CD8-positive, alpha-beta memory T cell (primary cell): ENCODE measurements around the gene GP5. TPM values are rescaled to one million over a fixed set of nuclear protein-coding genes. Genes with fewer than 3 reads are reported as not detected.

ENCODE experiments used
- CTCF ChIA-PET: fragments of 350-600 bp; sonication (Branson Sonifier 250); formaldehyde crosslinking; loops from one replicate; lab custom pipeline; 2021; ENCODE audit warnings: antibody characterized with exemption; lab: Charles Lee
- POLR2A ChIA-PET: fragments of 350-600 bp; sonication (Branson Sonifier 250); formaldehyde crosslinking; loops from one replicate; lab custom pipeline; 2021; ENCODE audit warnings: antibody characterized with exemption; lab: Charles Lee
- DNase-seq, 5 donors: peaks; one replicate each; pipeline versions ENCODE4 v3.0.0 to v3.0.0-alpha.2; 2020 to 2022; ENCODE audit warnings: mixed read lengths in 1 of 5
- H3K27ac ChIP-seq: one replicate; pipeline ENCODE4 v1.7.0; 2013; ENCODE audit warnings: low read depth, mild to moderate bottlenecking, low read length, moderate library complexity
- H3K27me3 ChIP-seq: 2 replicates; pipeline ENCODE4 v1.7.0; 2013; ENCODE audit warnings: low read length, mild to moderate bottlenecking; ENCODE audit not compliant: insufficient read depth, poor library complexity, severe bottlenecking
- H3K36me3 ChIP-seq: 2 replicates; pipeline ENCODE4 v1.7.0; 2013; ENCODE audit warnings: mild to moderate bottlenecking, low read length, moderate library complexity; ENCODE audit not compliant: insufficient read depth
- H3K4me1 ChIP-seq: 2 replicates; pipeline ENCODE4 v1.7.0; 2013; ENCODE audit warnings: mild to moderate bottlenecking, low read length, moderate library complexity; ENCODE audit not compliant: insufficient read depth
- H3K4me3 ChIP-seq: 2 replicates; pipeline ENCODE4 v1.7.0; 2013; ENCODE audit warnings: mild to moderate bottlenecking, low read length
- H3K9me3 ChIP-seq: 2 replicates; pipeline ENCODE4 v1.7.0; 2013; ENCODE audit warnings: mild to moderate bottlenecking, low read length
- H3K27ac Mint-ChIP-seq, 8 donors: one replicate each; pipeline ENCODE4 v1.8.0; 2020 to 2021; ENCODE audit warnings: mixed read lengths in 8 of 8, mild to moderate bottlenecking in 6 of 8, inconsistent platforms in 3 of 8, moderate library complexity in 3 of 8
- H3K27me3 Mint-ChIP-seq, 2 donors: one replicate each; pipeline ENCODE4 v1.8.0; 2020 to 2021; ENCODE audit warnings: mixed read lengths in 2 of 2, mild to moderate bottlenecking in 1 of 2, moderate library complexity in 1 of 2
- H3K36me3 Mint-ChIP-seq, 3 donors: one replicate each; pipeline ENCODE4 v1.8.0; 2020 to 2021; ENCODE audit warnings: mixed read lengths in 3 of 3, inconsistent platforms in 1 of 3, mild to moderate bottlenecking in 1 of 3
- H3K4me1 Mint-ChIP-seq, 3 donors: one replicate each; pipeline ENCODE4 v1.8.0; 2020 to 2021; ENCODE audit warnings: mixed read lengths in 3 of 3, inconsistent platforms in 1 of 3, mild to moderate bottlenecking in 1 of 3
- H3K4me3 Mint-ChIP-seq, 7 donors: one replicate each; pipeline ENCODE4 v1.8.0; 2020 to 2021; ENCODE audit warnings: mixed read lengths in 7 of 7, mild to moderate bottlenecking in 6 of 7, moderate library complexity in 4 of 7, inconsistent platforms in 2 of 7
- H3K9me3 Mint-ChIP-seq, 5 donors: one replicate each; pipeline ENCODE4 v1.8.0; 2020 to 2022; ENCODE audit warnings: mixed read lengths in 5 of 5, mild to moderate bottlenecking in 3 of 5, moderate library complexity in 2 of 5, inconsistent platforms in 1 of 5
- polyA plus RNA-seq: library from polyadenylated mRNA; unstranded; fragments of 300-500 nt; fragmentation: Illumina TruSeq; gene quantifications from one replicate; pipeline ENCODE4 v1.2.3, GENCODE V29; 2021
- total RNA-seq, 2 experiments: library from RNA; stranded (reverse); gene quantifications; one replicate each; pipeline ENCODE4 v1.2.3, GENCODE V29; 2021

The GP5 gene
- total and polyA plus RNA-seq, 3 experiments from 2014 or later = 0.31 to 1.3 (median 0.42) TPM

GRCh38 chr3:194397757-194398312 is 1.2 kb downstream of the GP5 start:
- Mint-ChIP-seq H3K9me3 (no peaks in the 10 kb centered on the region), H3K27ac (peak overlapping the region in 1 of 8 donors; percentile 53), H3K4me1 (peaks cover 22 to 54% (median 28%) of the 10 kb centered on the region in 3 donors), H3K36me3 (peaks cover 0 to 2% (median 0%) of the 10 kb centered on the region in 3 donors), H3K27me3 (peaks cover 6 to 23% of the 10 kb centered on the region in 2 donors), H3K4me3 (peak overlapping the region; percentile 79 to 91 (median 83))
- no peaks in the 10 kb centered on the region for H3K36me3 ChIP-seq
- H3K27ac ChIP-seq = no peak overlapping the region
- peak in 2 of 5 donors; percentile 19 to 61 for DNase-seq
- H3K27me3 ChIP-seq = no peaks in the 10 kb centered on the region
- peaks cover 27% of the 10 kb centered on the region for H3K4me1 ChIP-seq
- CTCF ChIA-PET = interaction anchor here (0.9 to 2.9 kb wide), 8 partner anchors 9 to 82 kb away, joined by 3 to 14 read pairs (median 4); no protein-coding TSS in a partner anchor
- no peaks in the 10 kb centered on the region for H3K9me3 ChIP-seq
- peak overlapping the region; percentile 86 for H3K4me3 ChIP-seq
- POLR2A ChIA-PET = interaction anchor here (0.5 to 1.4 kb wide), 2 partner anchors 60 to 186 kb away, joined by 7 read pairs; no protein-coding TSS in a partner anchor

- Mint-ChIP-seq H3K4me1 (peaks cover 22 to 54% (median 28%) of the 10 kb centered on the region in 3 donors), H3K27ac (peak overlapping the region in 5 of 8 donors; percentile 32 to 71 (median 53)), H3K27me3 (peaks cover 6 to 23% of the 10 kb centered on the region in 2 donors), H3K4me3 (peak overlapping the region; percentile 79 to 91 (median 83)), H3K36me3 (no peaks in the 10 kb centered on the region), H3K9me3 (no peaks in the 10 kb centered on the region)
- H3K9me3 ChIP-seq = no peaks in the 10 kb centered on the region
- CTCF ChIA-PET = interaction anchor here (0.9 to 2.9 kb wide), 9 partner anchors 11 to 81 kb away, joined by 3 to 14 read pairs (median 4); no protein-coding TSS in a partner anchor
- no peak overlapping the region for H3K27ac ChIP-seq
- peaks cover 27% of the 10 kb centered on the region for H3K4me1 ChIP-seq
- no peaks in the 10 kb centered on the region for H3K27me3 ChIP-seq
- DNase-seq = peak in 2 of 5 donors; percentile 16 to 69
- H3K4me3 ChIP-seq = peak overlapping the region; percentile 86
- no peaks in the 10 kb centered on the region for H3K36me3 ChIP-seq
- POLR2A ChIA-PET = interaction anchor here (0.5 to 1.4 kb wide), 2 partner anchors 61 to 187 kb away, joined by 7 read pairs; no protein-coding TSS in a partner anchor
Observed at GRCh38 chr3:194396859-194397756, 2.0 kb downstream of the GP5 start.

- Histone ChIP-seq H3K4me3 (peak overlapping the region; percentile 86), H3K4me1 (peaks cover 27% of the 10 kb centered on the region), H3K27me3 (no peaks in the 10 kb centered on the region), H3K9me3 (no peaks in the 10 kb centered on the region), H3K36me3 (no peaks in the 10 kb centered on the region), H3K27ac (no peak overlapping the region)
- H3K9me3 Mint-ChIP-seq = no peaks in the 10 kb centered on the region
- CTCF ChIA-PET = interaction anchor here (0.6 to 2.9 kb wide), 5 partner anchors 10 to 63 kb away, joined by 3 to 14 read pairs (median 9); no protein-coding TSS in a partner anchor
- H3K36me3 Mint-ChIP-seq = no peaks in the 10 kb centered on the region
- peaks cover 22 to 54% (median 28%) of the 10 kb centered on the region in 3 donors for H3K4me1 Mint-ChIP-seq
- POLR2A ChIA-PET = interaction anchor here (1.4 kb wide), 1 partner anchor 187 kb away, joined by 7 read pairs; no protein-coding TSS in a partner anchor
- peak overlapping the region; percentile 27 to 77 (median 68) for H3K4me3 Mint-ChIP-seq
- peak overlapping the region in 1 of 8 donors; percentile 56 for H3K27ac Mint-ChIP-seq
- no peak for DNase-seq
- H3K27me3 Mint-ChIP-seq = peaks cover 6 to 23% of the 10 kb centered on the region in 2 donors
Observed at GRCh38 chr3:194396539-194396858, 2.6 kb downstream of the GP5 start.

GRCh38 chr3:194395778-194396538 is 3.1 kb downstream of the GP5 start:
- Histone ChIP-seq H3K4me1 (peaks cover 27% of the 10 kb centered on the region), H3K27ac (no peak overlapping the region), H3K27me3 (no peaks in the 10 kb centered on the region), H3K4me3 (peak overlapping the region; percentile 86), H3K9me3 (peaks cover 4% of the 10 kb centered on the region), H3K36me3 (no peaks in the 10 kb centered on the region)
- ChIA-PET POLR2A (interaction anchor here (0.7 kb wide), 1 partner anchor 90 kb away, joined by 3 read pairs; no protein-coding TSS in a partner anchor), CTCF (interaction anchor here (0.6 to 2.9 kb wide), 6 partner anchors 8 to 52 kb away, joined by 3 to 9 read pairs (median 5); no protein-coding TSS in a partner anchor)
- Mint-ChIP-seq H3K9me3 (peaks cover 0 to 3% (median 0%) of the 10 kb centered on the region in 5 donors), H3K36me3 (no peaks in the 10 kb centered on the region), H3K4me1 (peaks cover 22 to 54% (median 28%) of the 10 kb centered on the region in 3 donors), H3K27ac (peak overlapping the region in 4 of 8 donors; percentile 10 to 61 (median 48)), H3K4me3 (peak overlapping the region; percentile 27 to 77 (median 68)), H3K27me3 (peaks cover 6 to 26% of the 10 kb centered on the region in 2 donors)
- peak in 2 of 5 donors; percentile 9 to 69 for DNase-seq

GRCh38 chr3:194395212-194395611 is 3.9 kb downstream of the GP5 start:
- peaks cover 6 to 26% of the 10 kb centered on the region in 2 donors for H3K27me3 Mint-ChIP-seq
- H3K4me3 Mint-ChIP-seq = peak overlapping the region in 4 of 7 donors; percentile 37 to 69 (median 61)

GRCh38 chr3:194392576-194392975 is 6.5 kb downstream of the GP5 start:
- peaks cover 7% of the 10 kb centered on the region for H3K4me1 ChIP-seq
- POLR2A ChIA-PET = no interaction called here
- no peak overlapping the region for H3K27ac ChIP-seq
- H3K9me3 ChIP-seq = peaks cover 9% of the 10 kb centered on the region
- CTCF ChIA-PET = interaction anchor here (1.8 kb wide), 1 partner anchor 49 kb away, joined by 5 read pairs; no protein-coding TSS in a partner anchor
- Mint-ChIP-seq H3K27me3 (peaks cover 8% of the 10 kb centered on the region in 2 donors), H3K4me3 (no peak overlapping the region), H3K36me3 (no peaks in the 10 kb centered on the region), H3K4me1 (peaks cover 3 to 29% (median 8%) of the 10 kb centered on the region in 3 donors), H3K27ac (no peak overlapping the region), H3K9me3 (peaks cover 1 to 10% (median 5%) of the 10 kb centered on the region in 5 donors)
- DNase-seq = no peak
- H3K4me3 ChIP-seq = no peak overlapping the region
- H3K27me3 ChIP-seq = no peaks in the 10 kb centered on the region
- H3K36me3 ChIP-seq = no peaks in the 10 kb centered on the region

More at GRCh38 chr3:194395212-194395611, 3.9 kb downstream of the GP5 start:
- Mint-ChIP-seq H3K36me3 (no peaks in the 10 kb centered on the region), H3K9me3 (peaks cover 1 to 10% (median 5%) of the 10 kb centered on the region in 5 donors), H3K27ac (peak overlapping the region in 1 of 8 donors; percentile 51), H3K4me1 (peaks cover 22 to 53% (median 27%) of the 10 kb centered on the region in 3 donors)
- H3K4me3 ChIP-seq = no peak overlapping the region
- no peak for DNase-seq
- peaks cover 27% of the 10 kb centered on the region for H3K4me1 ChIP-seq
- no peaks in the 10 kb centered on the region for H3K36me3 ChIP-seq
- ChIA-PET POLR2A (no interaction called here), CTCF (interaction anchor here (0.9 to 2.9 kb wide), 4 partner anchors 9 to 51 kb away, joined by 3 to 9 read pairs (median 8); no protein-coding TSS in a partner anchor)
- no peak overlapping the region for H3K27ac ChIP-seq
- H3K27me3 ChIP-seq = no peaks in the 10 kb centered on the region
- peaks cover 9% of the 10 kb centered on the region for H3K9me3 ChIP-seq

GRCh38 chr3:194390835-194391234 is 8.2 kb downstream of the GP5 start:
- H3K9me3 Mint-ChIP-seq = peaks cover 1 to 10% (median 5%) of the 10 kb centered on the region in 5 donors
- H3K9me3 ChIP-seq = peaks cover 9% of the 10 kb centered on the region
- no peaks in the 10 kb centered on the region for H3K36me3 Mint-ChIP-seq
- no peak overlapping the region for H3K4me3 ChIP-seq
- no peaks in the 10 kb centered on the region for H3K36me3 ChIP-seq
- H3K27me3 Mint-ChIP-seq = peaks cover 7 to 14% of the 10 kb centered on the region in 2 donors
- H3K27ac Mint-ChIP-seq = no peak overlapping the region
- ChIA-PET POLR2A (no interaction called here), CTCF (interaction anchor here (1.8 kb wide), 1 partner anchor 47 kb away, joined by 5 read pairs; no protein-coding TSS in a partner anchor)
- no peak overlapping the region for H3K27ac ChIP-seq
- H3K4me1 ChIP-seq = peaks cover 6% of the 10 kb centered on the region
- no peak overlapping the region for H3K4me3 Mint-ChIP-seq
- DNase-seq = no peak
- H3K4me1 Mint-ChIP-seq = peaks cover 0 to 14% (median 3%) of the 10 kb centered on the region in 3 donors
- H3K27me3 ChIP-seq = no peaks in the 10 kb centered on the region
